HepG2 (cell line): Measurements from ENCODE around the gene TTC19. TPM values are rescaled to one million over a fixed set of nuclear protein-coding genes. Genes with fewer than 3 reads are reported as not detected.
"Not testable (repeated sequence)": the region's sequence is repeated elsewhere in the genome, so short reads cannot be mapped to it uniquely, and the experiment has no call there.

Source experiments
- ATAC-seq: fragments of 200-7000 bp; cut with Tn5 transposase; 3 replicates; pipeline ENCODE4 v1.9.1; 2020; ENCODE audit warnings: mild to moderate bottlenecking, moderate library complexity
- BruUV-seq: library from RNA; stranded (reverse); fragments of 400-500 nt; replicated peaks from 2 replicates; lab custom pipeline; 2021; lab: Mats Ljungman, UMichigan
- CTCF ChIA-PET: fragments of 300-600 bp; formaldehyde crosslinking; extraction: SDS; loops from one replicate; lab custom pipeline; 2021; ENCODE audit warnings: low total read pairs, inconsistent platforms, low intra/inter-chr PET ratio; lab: Yijun Ruan, JAX
- POLR2A ChIA-PET: fragments of 350-600 bp; sonication (Branson Sonifier 250); formaldehyde crosslinking; loops from one replicate; lab custom pipeline; 2020; ENCODE audit warnings: antibody characterized with exemption, inconsistent platforms; lab: Yijun Ruan, JAX
- DNase-seq: peaks from one replicate; pipeline ENCODE4 v3.0.0-alpha.2; 2015; ENCODE audit warnings: low spot score
- FAIRE-seq: peaks from 3 replicates; lab custom pipeline; 2011; peaks lifted over from hg19 to GRCh38; lab: Jason Lieb, UNC
- H2AFZ ChIP-seq: one replicate; pipeline ENCODE4 v1.6.1; 2011; ENCODE audit warnings: low read length, inconsistent platforms
- H3K27ac ChIP-seq: fragments of 300-600 bp; 3 replicates; pipeline ENCODE4 v1.8.0; 2011; ENCODE audit warnings: mixed run types, mild to moderate bottlenecking, mixed read lengths, low read length, inconsistent platforms; ENCODE audit not compliant: insufficient read depth; ENCODE audit errors: extremely low read length
- H3K27me3 ChIP-seq, 2 experiments: fragments of 200-600 bp in 1 of 2; 2 replicates in 1 of 2; 3 replicates in 1 of 2; pipeline versions ENCODE4 v1.6.0 to v1.8.0; 2011; ENCODE audit warnings: low read length in 2 of 2, mild to moderate bottlenecking in 2 of 2, moderate library complexity in 2 of 2, inconsistent platforms in 1 of 2; ENCODE audit not compliant: insufficient read depth in 2 of 2, control insufficient read depth in 1 of 2
- H3K36me3 ChIP-seq, 2 experiments: fragments of 200-600 bp in 1 of 2; replicated peaks in 1 of 2; 2 replicates in 1 of 2; 3 replicates in 1 of 2; pipeline versions ENCODE4 v1.5.1 to v1.8.0; 2011; ENCODE audit warnings: low read length in 2 of 2, inconsistent platforms in 1 of 2; ENCODE audit not compliant: insufficient read depth in 2 of 2, control insufficient read depth in 1 of 2
- H3K4me1 ChIP-seq: 2 replicates; pipeline ENCODE4 v1.5.1; 2012; ENCODE audit warnings: low read length, inconsistent platforms; ENCODE audit not compliant: insufficient read depth
- H3K4me2 ChIP-seq: 2 replicates; pipeline ENCODE4 v1.6.0; 2011; ENCODE audit warnings: low read depth, low read length, inconsistent platforms
- H3K4me3 ChIP-seq, 3 experiments: fragments of 200-600 bp in 1 of 3; sonication (generic), shearing (Covaris generic) in 1 of 3; replicated peaks in 1 of 3; 2 replicates each; pipeline ENCODE4 v1.5.1; 2011 to 2016; ENCODE audit warnings: low read length in 3 of 3, inconsistent platforms in 2 of 3, low read depth in 2 of 3, mild to moderate bottlenecking in 2 of 3, control low read depth in 1 of 3, mixed read lengths in 1 of 3; ENCODE audit not compliant: insufficient read depth in 1 of 3
- H3K79me2 ChIP-seq: one replicate; pipeline ENCODE4 v1.6.1; 2011; ENCODE audit warnings: low read length, inconsistent platforms; ENCODE audit not compliant: insufficient read depth
- H3K9ac ChIP-seq: 2 replicates; pipeline ENCODE4 v1.6.0; 2011; ENCODE audit warnings: mild to moderate bottlenecking, low read depth, low read length, inconsistent platforms; ENCODE audit not compliant: insufficient read depth
- H3K9me3 ChIP-seq: 2 replicates; pipeline ENCODE4 v1.5.1; 2012; ENCODE audit warnings: mild to moderate bottlenecking, low read length
- H4K20me1 ChIP-seq: 2 replicates; pipeline ENCODE4 v1.6.0; 2011; ENCODE audit warnings: inconsistent platforms, mild to moderate bottlenecking, low read length, moderate library complexity; ENCODE audit not compliant: insufficient read depth
- ZNF652 ChIP-seq: IDR thresholded peaks from 2 replicates; pipeline ENCODE4 v1.6.1; 2016; ENCODE audit warnings: low read depth, borderline replicate concordance
- WGBS: methylation state at CpG from one replicate; pipeline ENCODE4 v1.1.6; 2017; ENCODE audit warnings: low lambda C conversion rate; 5-methylcytosine and 5-hydroxymethylcytosine counted together
- in situ Hi-C: cut with HindIII; loops from 2 replicates; pipeline ENCODE4 v1.10.0; 2017; ENCODE audit warnings: low pct_unique_long_range_greater_than_20kb; ENCODE audit not compliant: extremely low pct_ligation_motif_present
- intact Hi-C: fragments of 100-400 bp; cut with micrococcal nuclease; formaldehyde crosslinking; loops from one replicate; pipeline ENCODE4 v1.10.0; 2022; ENCODE audit not compliant: unreplicated experiment
- polyA plus RNA-seq, 8 experiments: library from polyadenylated mRNA; depleted of rRNA in 3 of 8; stranded (reverse) in 7 of 8; unstranded in 1 of 8; fragments of >200 nt; fragmentation: Illumina TruSeq in 4 of 8; extraction: Trizol in 4 of 8; gene quantifications; 2 replicates each; pipeline versions ENCODE4 v1.2.1 to v1.2.3, GENCODE V29; 2011 to 2016; ENCODE audit warnings: low read depth in 4 of 8, missing spikeins in 1 of 8, mixed read lengths in 1 of 8; ENCODE audit not compliant: insufficient read depth in 1 of 8
- total RNA-seq, 5 experiments: library from RNA; depleted of rRNA; stranded (reverse); fragments of >200 nt; fragmentation: Illumina TruSeq; extraction: Trizol; gene quantifications; 2 replicates each; pipeline ENCODE4 v1.2.3, GENCODE V29; 2016; ENCODE audit warnings: low read depth in 1 of 5
- TF ChIP-seq, protein P1 (sequence below): sonication (generic); formaldehyde crosslinking; IDR thresholded peaks from one replicate; pipeline ENCODE4 v1.5.1; 2020; ENCODE audit warnings: mild to moderate bottlenecking, missing genetic modification reagents; ENCODE audit errors: not compliant biosample characterization
- TF ChIP-seq, protein P2 (sequence below): sonication (generic); formaldehyde crosslinking; IDR thresholded peaks from 2 replicates; pipeline ENCODE4 v1.4.0; 2020; ENCODE audit warnings: missing genetic modification reagents

TTC19 gene
- total and polyA plus RNA-seq, 2 of the 13 experiments (the other 11 are each of a cell fraction or from before 2014, with no cell fraction given) = 4.4 to 24.3 TPM

- TF ChIP-seq, protein P1, sequence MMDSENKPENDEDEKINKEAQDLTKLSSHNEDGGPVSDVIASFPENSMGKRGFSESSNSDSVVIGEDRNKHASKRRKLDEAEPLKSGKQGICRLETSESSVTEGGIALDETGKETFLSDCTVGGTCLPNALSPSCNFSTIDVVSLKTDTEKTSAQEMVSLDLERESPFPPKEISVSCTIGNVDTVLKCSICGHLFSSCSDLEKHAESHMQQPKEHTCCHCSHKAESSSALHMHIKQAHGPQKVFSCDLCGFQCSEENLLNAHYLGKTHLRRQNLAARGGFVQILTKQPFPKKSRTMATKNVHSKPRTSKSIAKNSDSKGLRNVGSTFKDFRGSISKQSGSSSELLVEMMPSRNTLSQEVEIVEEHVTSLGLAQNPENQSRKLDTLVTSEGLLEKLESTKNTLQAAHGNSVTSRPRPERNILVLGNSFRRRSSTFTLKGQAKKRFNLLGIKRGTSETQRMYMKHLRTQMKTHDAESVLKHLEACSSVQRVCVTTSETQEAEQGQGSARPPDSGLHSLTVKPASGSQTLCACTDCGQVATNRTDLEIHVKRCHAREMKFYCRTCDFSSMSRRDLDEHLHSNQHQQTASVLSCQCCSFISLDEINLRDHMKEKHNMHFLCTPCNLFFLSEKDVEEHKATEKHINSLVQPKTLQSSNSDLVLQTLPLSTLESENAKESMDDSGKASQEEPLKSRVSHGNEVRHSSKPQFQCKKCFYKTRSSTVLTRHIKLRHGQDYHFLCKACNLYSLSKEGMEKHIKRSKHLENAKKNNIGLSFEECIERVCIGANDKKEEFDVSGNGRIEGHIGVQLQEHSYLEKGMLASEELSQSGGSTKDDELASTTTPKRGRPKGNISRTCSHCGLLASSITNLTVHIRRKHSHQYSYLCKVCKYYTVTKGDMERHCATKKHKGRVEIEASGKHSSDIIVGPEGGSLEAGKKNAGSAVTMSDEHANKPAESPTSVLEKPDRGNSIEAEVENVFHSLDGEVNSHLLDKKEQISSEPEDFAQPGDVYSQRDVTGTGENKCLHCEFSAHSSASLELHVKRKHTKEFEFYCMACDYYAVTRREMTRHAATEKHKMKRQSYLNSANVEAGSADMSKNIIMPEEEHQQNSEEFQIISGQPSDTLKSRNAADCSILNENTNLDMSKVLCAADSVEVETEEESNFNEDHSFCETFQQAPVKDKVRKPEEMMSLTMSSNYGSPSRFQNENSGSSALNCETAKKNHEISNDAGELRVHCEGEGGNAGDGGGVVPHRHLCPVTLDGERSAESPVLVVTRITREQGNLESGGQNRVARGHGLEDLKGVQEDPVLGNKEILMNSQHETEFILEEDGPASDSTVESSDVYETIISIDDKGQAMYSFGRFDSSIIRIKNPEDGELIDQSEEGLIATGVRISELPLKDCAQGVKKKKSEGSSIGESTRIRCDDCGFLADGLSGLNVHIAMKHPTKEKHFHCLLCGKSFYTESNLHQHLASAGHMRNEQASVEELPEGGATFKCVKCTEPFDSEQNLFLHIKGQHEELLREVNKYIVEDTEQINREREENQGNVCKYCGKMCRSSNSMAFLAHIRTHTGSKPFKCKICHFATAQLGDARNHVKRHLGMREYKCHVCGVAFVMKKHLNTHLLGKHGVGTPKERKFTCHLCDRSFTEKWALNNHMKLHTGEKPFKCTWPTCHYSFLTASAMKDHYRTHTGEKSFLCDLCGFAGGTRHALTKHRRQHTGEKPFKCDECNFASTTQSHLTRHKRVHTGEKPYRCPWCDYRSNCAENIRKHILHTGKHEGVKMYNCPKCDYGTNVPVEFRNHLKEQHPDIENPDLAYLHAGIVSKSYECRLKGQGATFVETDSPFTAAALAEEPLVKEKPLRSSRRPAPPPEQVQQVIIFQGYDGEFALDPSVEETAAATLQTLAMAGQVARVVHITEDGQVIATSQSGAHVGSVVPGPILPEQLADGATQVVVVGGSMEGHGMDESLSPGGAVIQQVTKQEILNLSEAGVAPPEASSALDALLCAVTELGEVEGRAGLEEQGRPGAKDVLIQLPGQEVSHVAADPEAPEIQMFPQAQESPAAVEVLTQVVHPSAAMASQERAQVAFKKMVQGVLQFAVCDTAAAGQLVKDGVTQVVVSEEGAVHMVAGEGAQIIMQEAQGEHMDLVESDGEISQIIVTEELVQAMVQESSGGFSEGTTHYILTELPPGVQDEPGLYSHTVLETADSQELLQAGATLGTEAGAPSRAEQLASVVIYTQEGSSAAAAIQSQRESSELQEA (CRISPR knock-in tag) = no peak
- TF ChIP-seq, protein P2, sequence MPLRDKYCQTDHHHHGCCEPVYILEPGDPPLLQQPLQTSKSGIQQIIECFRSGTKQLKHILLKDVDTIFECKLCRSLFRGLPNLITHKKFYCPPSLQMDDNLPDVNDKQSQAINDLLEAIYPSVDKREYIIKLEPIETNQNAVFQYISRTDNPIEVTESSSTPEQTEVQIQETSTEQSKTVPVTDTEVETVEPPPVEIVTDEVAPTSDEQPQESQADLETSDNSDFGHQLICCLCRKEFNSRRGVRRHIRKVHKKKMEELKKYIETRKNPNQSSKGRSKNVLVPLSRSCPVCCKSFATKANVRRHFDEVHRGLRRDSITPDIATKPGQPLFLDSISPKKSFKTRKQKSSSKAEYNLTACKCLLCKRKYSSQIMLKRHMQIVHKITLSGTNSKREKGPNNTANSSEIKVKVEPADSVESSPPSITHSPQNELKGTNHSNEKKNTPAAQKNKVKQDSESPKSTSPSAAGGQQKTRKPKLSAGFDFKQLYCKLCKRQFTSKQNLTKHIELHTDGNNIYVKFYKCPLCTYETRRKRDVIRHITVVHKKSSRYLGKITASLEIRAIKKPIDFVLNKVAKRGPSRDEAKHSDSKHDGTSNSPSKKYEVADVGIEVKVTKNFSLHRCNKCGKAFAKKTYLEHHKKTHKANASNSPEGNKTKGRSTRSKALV (CRISPR knock-in tag) = no peak
- TF ChIP-seq ZNF652 (CRISPR knock-in tag) = no peak
- TF ChIP-seq, all 625 proteins: peak for 0
Observed at GRCh38 chr17:16052486-16052885, 52.9 kb downstream of the TTC19 start (continued).

DNA sequence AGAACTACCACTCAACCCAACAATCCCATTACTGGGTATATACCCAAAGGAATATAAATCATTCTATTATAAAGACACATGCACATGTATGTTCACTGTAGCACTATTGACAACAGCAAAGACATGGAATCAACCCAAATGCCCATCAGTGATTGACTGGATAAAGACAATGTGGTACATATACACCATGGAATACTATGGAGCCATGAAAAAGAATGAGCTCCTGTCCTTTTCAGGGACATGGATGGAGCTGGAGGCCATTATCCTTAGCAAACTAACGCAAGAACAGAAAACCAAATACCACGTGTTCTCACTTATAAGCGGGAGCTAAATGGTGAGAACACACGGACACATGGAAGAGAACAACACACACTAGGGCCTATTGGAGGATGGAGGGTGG lies 55.5 kb downstream of the TTC19 start:
- H3K79me2 ChIP-seq, POLR2A ChIA-PET, H4K20me1 ChIP-seq, H3K9me3 ChIP-seq, H3K27ac ChIP-seq, intact Hi-C loops, H3K27me3 ChIP-seq, H3K9ac ChIP-seq, CTCF ChIA-PET, H3K4me2 ChIP-seq, DNase-seq, in situ Hi-C loops, ATAC-seq, H2AFZ ChIP-seq, H3K4me1 ChIP-seq, H3K4me3 ChIP-seq, FAIRE-seq, BruUV-seq: not testable (repeated sequence)
- 86% methylated on average over 4 of the region's 4 CpGs for WGBS
- peaks cover 9 to 57% of the 10 kb centered on the region in 2 experiments for H3K36me3 ChIP-seq
